Measurements from ENCODE around the gene GPR78. TPM values are rescaled to one million over a fixed set of nuclear protein-coding genes. Genes with fewer than 3 reads are reported as not detected.

Gene GPR78
- total RNA-seq, 1 experiment from 2014 or later: 5.7 TPM

DNA sequence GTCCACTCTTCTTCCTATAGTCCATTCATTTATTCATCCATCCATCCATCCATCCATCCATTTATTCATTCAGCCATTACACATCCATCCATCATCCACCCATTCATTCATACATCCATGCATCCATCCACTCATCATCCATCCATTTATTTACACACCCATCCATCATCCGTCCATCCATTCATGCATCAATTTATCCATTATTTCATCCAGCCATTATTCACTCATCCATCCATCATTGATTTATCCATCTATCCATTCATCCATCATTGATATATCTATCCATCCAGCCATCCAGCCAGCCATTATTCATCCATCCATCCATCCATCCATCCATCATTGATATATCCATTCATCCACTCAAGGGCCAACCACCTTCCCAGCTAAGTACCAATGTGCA, 25.1 kb downstream of the GPR78 start:
- DNase-seq (ENCODE audit: low spot score) (no peak), ATAC-seq (no peak)
- H3K27me3 Mint-ChIP-seq (ENCODE audit: low read depth): peaks cover 3% of the 10 kb centered on the region; the same call in 1 of the 2 replicates
- no peak overlapping the region for H3K4me3 Mint-ChIP-seq
- CTCF ChIA-PET: no interaction called here
- no peaks in the 10 kb centered on the region for H3K4me1 Mint-ChIP-seq
- POLR2A ChIA-PET: no interaction called here
- H3K9me3 Mint-ChIP-seq: no peaks in the 10 kb centered on the region
- no peak overlapping the region for H3K27ac Mint-ChIP-seq
- no peaks in the 10 kb centered on the region; the same call in 1 of the 2 replicates for H3K36me3 Mint-ChIP-seq
- no peak for TF ChIP-seq TP53 (CRISPR knock-in tag; IDR thresholded peaks at IDR 0.05)
- TF ChIP-seq SOX15 (CRISPR knock-in tag; IDR thresholded peaks at IDR 0.05): no peak
- TF ChIP-seq FOXK1 (CRISPR knock-in tag; IDR thresholded peaks at IDR 0.05): no peak
- no peak for TF ChIP-seq ZNF416 (CRISPR knock-in tag; IDR thresholded peaks at IDR 0.05)
- TF ChIP-seq RELA (CRISPR knock-in tag; IDR thresholded peaks at IDR 0.05; ENCODE audit: borderline replicate concordance): no peak
- no peak for TF ChIP-seq SP1 (CRISPR knock-in tag; conservative IDR thresholded peaks at IDR 0.05)

- H3K4me3 Mint-ChIP-seq: no peak overlapping the region
- TF ChIP-seq MLX (CRISPR knock-in tag; IDR thresholded peaks at IDR 0.05) (no peak), NFE2L1 (CRISPR knock-in tag; IDR thresholded peaks at IDR 0.05) (no peak), MAX (CRISPR knock-in tag; IDR thresholded peaks at IDR 0.05) (no peak), ZNF532 (CRISPR knock-in tag; IDR thresholded peaks at IDR 0.05; ENCODE audit: borderline replicate concordance) (no peak), SMAD4 (CRISPR knock-in tag; IDR thresholded peaks at IDR 0.05) (no peak), HMGXB4 (CRISPR knock-in tag; IDR thresholded peaks at IDR 0.05) (no peak), ZNF138 (CRISPR knock-in tag; conservative IDR thresholded peaks at IDR 0.05) (no peak), ZNF512 (CRISPR knock-in tag; IDR thresholded peaks at IDR 0.05; ENCODE audit: borderline replicate concordance) (no peak), HMGA2 (CRISPR knock-in tag; IDR thresholded peaks at IDR 0.05) (no peak), MXD4 (CRISPR knock-in tag; IDR thresholded peaks at IDR 0.05; ENCODE audit: borderline replicate concordance) (no peak), JAZF1 (CRISPR knock-in tag; IDR thresholded peaks at IDR 0.05) (no peak), ZNF671 (CRISPR knock-in tag; IDR thresholded peaks at IDR 0.05) (no peak), JUN (CRISPR knock-in tag; IDR thresholded peaks at IDR 0.05) (no peak), OVOL2 (CRISPR knock-in tag; IDR thresholded peaks at IDR 0.05; ENCODE audit: borderline replicate concordance) (no peak)
- TF ChIP-seq, protein P1, sequence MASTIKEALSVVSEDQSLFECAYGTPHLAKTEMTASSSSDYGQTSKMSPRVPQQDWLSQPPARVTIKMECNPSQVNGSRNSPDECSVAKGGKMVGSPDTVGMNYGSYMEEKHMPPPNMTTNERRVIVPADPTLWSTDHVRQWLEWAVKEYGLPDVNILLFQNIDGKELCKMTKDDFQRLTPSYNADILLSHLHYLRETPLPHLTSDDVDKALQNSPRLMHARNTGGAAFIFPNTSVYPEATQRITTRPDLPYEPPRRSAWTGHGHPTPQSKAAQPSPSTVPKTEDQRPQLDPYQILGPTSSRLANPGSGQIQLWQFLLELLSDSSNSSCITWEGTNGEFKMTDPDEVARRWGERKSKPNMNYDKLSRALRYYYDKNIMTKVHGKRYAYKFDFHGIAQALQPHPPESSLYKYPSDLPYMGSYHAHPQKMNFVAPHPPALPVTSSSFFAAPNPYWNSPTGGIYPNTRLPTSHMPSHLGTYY (CRISPR knock-in tag; IDR thresholded peaks at IDR 0.05): no peak
- TF ChIP-seq, protein P2, sequence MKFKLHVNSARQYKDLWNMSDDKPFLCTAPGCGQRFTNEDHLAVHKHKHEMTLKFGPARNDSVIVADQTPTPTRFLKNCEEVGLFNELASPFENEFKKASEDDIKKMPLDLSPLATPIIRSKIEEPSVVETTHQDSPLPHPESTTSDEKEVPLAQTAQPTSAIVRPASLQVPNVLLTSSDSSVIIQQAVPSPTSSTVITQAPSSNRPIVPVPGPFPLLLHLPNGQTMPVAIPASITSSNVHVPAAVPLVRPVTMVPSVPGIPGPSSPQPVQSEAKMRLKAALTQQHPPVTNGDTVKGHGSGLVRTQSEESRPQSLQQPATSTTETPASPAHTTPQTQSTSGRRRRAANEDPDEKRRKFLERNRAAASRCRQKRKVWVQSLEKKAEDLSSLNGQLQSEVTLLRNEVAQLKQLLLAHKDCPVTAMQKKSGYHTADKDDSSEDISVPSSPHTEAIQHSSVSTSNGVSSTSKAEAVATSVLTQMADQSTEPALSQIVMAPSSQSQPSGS (CRISPR knock-in tag; IDR thresholded peaks at IDR 0.05; ENCODE audit: borderline replicate concordance, low read depth): no peak
- no peaks in the 10 kb centered on the region for H3K4me1 Mint-ChIP-seq
- ChIA-PET POLR2A (no interaction called here), CTCF (interaction anchor here (0.9 to 2.8 kb wide), 7 partner anchors 9 to 364 kb away, joined by 4 to 45 read pairs (median 14); no protein-coding TSS in a partner anchor)
- peaks cover 3% of the 10 kb centered on the region; the same call in 1 of the 2 replicates for H3K27me3 Mint-ChIP-seq (ENCODE audit: low read depth)
- DNase-seq (ENCODE audit: low spot score) (no peak), ATAC-seq (no peak)
- H3K27ac Mint-ChIP-seq: no peak overlapping the region
- no peaks in the 10 kb centered on the region for H3K9me3 Mint-ChIP-seq
- no peaks in the 10 kb centered on the region; the same call in 1 of the 2 replicates for H3K36me3 Mint-ChIP-seq
These were observed 26.3 kb downstream of the GPR78 start for GRCh38 chr4:8606476-8606875.
